Muscle layer of colon (tissue), 2 donors: Measurements from ENCODE around the gene CNTNAP2.
"Not testable (repeated sequence)": the region's sequence is repeated elsewhere in the genome, so short reads cannot be mapped to it uniquely, and the experiment has no call there.

ENCODE experiments used
- H3K27ac ChIP-seq: one replicate; pipeline ENCODE4 v1.7.0; 2013; ENCODE audit warnings: low read depth, mild to moderate bottlenecking, low read length, moderate library complexity
- H3K27me3 ChIP-seq, 2 donors: one replicate each; pipeline ENCODE4 v1.7.0; 2013; ENCODE audit warnings: low read length in 2 of 2, mild to moderate bottlenecking in 2 of 2; ENCODE audit not compliant: insufficient read depth in 2 of 2, control insufficient read depth in 1 of 2
- H3K36me3 ChIP-seq: one replicate; pipeline ENCODE4 v1.7.0; 2013; ENCODE audit warnings: mild to moderate bottlenecking, low read length; ENCODE audit not compliant: insufficient read depth
- H3K4me1 ChIP-seq: one replicate; pipeline ENCODE4 v1.7.0; 2013; ENCODE audit warnings: mild to moderate bottlenecking, low read length; ENCODE audit not compliant: insufficient read depth
- H3K4me3 ChIP-seq, 2 donors: one replicate each; pipeline ENCODE4 v1.7.0; 2013; ENCODE audit warnings: low read length in 2 of 2, low read depth in 1 of 2, mild to moderate bottlenecking in 1 of 2, moderate library complexity in 1 of 2
- H3K9ac ChIP-seq: one replicate; pipeline ENCODE4 v1.7.0; 2013; ENCODE audit warnings: low read length
- H3K9me3 ChIP-seq: one replicate; pipeline ENCODE4 v1.7.0; 2013; ENCODE audit warnings: mild to moderate bottlenecking, low read length
- donor health status: abdominal sarcoma.
- donor health status: Adenocarcinoma of cecum.

Gene CNTNAP2

GRCh38 chr7:148287538-148287937 is 2170.9 kb downstream of the CNTNAP2 start:
- no peaks in the 10 kb centered on the region for H3K27me3 ChIP-seq
- H3K27ac ChIP-seq = no peak overlapping the region
- H3K9ac ChIP-seq = no peak overlapping the region
- H3K9me3 ChIP-seq = no peaks in the 10 kb centered on the region
- H3K4me3 ChIP-seq = no peak overlapping the region
- H3K4me1 ChIP-seq = no peaks in the 10 kb centered on the region
- H3K36me3 ChIP-seq = no peaks in the 10 kb centered on the region

GRCh38 chr7:148288592-148289151 is 2172.1 kb downstream of the CNTNAP2 start:
- Histone ChIP-seq H3K27me3 (no peaks in the 10 kb centered on the region), H3K4me3 (no peak overlapping the region)

GRCh38 chr7:148289630-148290029 is 2173.0 kb downstream of the CNTNAP2 start:
- Histone ChIP-seq H3K27ac (no peak overlapping the region), H3K36me3 (no peaks in the 10 kb centered on the region), H3K9me3 (no peaks in the 10 kb centered on the region), H3K4me1 (no peaks in the 10 kb centered on the region), H3K9ac (no peak overlapping the region), H3K4me3 (no peak overlapping the region), H3K27me3 (no peaks in the 10 kb centered on the region)

More at GRCh38 chr7:148288592-148289151, 2172.1 kb downstream of the CNTNAP2 start:
- Histone ChIP-seq H3K36me3 (no peaks in the 10 kb centered on the region), H3K4me1 (no peaks in the 10 kb centered on the region), H3K9me3 (no peaks in the 10 kb centered on the region), H3K27ac (no peak overlapping the region), H3K9ac (no peak overlapping the region)

GRCh38 chr7:148290538-148290937 is 2173.9 kb downstream of the CNTNAP2 start:
- no peak overlapping the region for H3K27ac ChIP-seq
- no peaks in the 10 kb centered on the region for H3K27me3 ChIP-seq
- no peaks in the 10 kb centered on the region for H3K9me3 ChIP-seq
- H3K4me3 ChIP-seq = no peak overlapping the region
- H3K4me1 ChIP-seq = no peaks in the 10 kb centered on the region
- H3K9ac ChIP-seq = no peak overlapping the region
- no peaks in the 10 kb centered on the region for H3K36me3 ChIP-seq

GRCh38 chr7:148291799-148292198 is 2175.2 kb downstream of the CNTNAP2 start:
- Histone ChIP-seq H3K36me3 (no peaks in the 10 kb centered on the region), H3K4me3 (no peak overlapping the region), H3K9ac (no peak overlapping the region), H3K4me1 (no peaks in the 10 kb centered on the region), H3K27ac (no peak overlapping the region), H3K27me3 (no peaks in the 10 kb centered on the region), H3K9me3 (no peaks in the 10 kb centered on the region)

- Histone ChIP-seq H3K4me1 (no peaks in the 10 kb centered on the region), H3K9me3 (no peaks in the 10 kb centered on the region), H3K9ac (no peak overlapping the region), H3K36me3 (no peaks in the 10 kb centered on the region), H3K27me3 (no peaks in the 10 kb centered on the region), H3K4me3 (no peak overlapping the region), H3K27ac (no peak overlapping the region)
Measured at GRCh38 chr7:148296994-148297644, 2180.5 kb downstream of the CNTNAP2 start.

GRCh38 chr7:148298768-148299167 is 2182.2 kb downstream of the CNTNAP2 start:
- H3K4me3 ChIP-seq, H3K36me3 ChIP-seq, H3K4me1 ChIP-seq, H3K9me3 ChIP-seq, H3K27me3 ChIP-seq, H3K27ac ChIP-seq, H3K9ac ChIP-seq: not testable (repeated sequence)

GRCh38 chr7:148299350-148300276 is 2183.0 kb downstream of the CNTNAP2 start:
- H3K27me3 ChIP-seq = no peaks in the 10 kb centered on the region
- no peak overlapping the region for H3K9ac ChIP-seq
- H3K9me3 ChIP-seq = no peaks in the 10 kb centered on the region
- no peak overlapping the region for H3K27ac ChIP-seq
- no peak overlapping the region for H3K4me3 ChIP-seq
- H3K36me3 ChIP-seq = no peaks in the 10 kb centered on the region
- peaks cover 15% of the 10 kb centered on the region for H3K4me1 ChIP-seq

GRCh38 chr7:148302436-148302835 is 2185.8 kb downstream of the CNTNAP2 start:
- not testable (repeated sequence) for H3K36me3 ChIP-seq, H3K9me3 ChIP-seq, H3K27me3 ChIP-seq, H3K4me3 ChIP-seq, H3K9ac ChIP-seq, H3K27ac ChIP-seq
- H3K4me1 ChIP-seq = peaks cover 16% of the 10 kb centered on the region

- no peak overlapping the region for H3K9ac ChIP-seq
- no peak overlapping the region for H3K4me3 ChIP-seq
- no peaks in the 10 kb centered on the region for H3K36me3 ChIP-seq
- H3K27ac ChIP-seq = no peak overlapping the region
- no peaks in the 10 kb centered on the region for H3K27me3 ChIP-seq
- no peaks in the 10 kb centered on the region for H3K9me3 ChIP-seq
- H3K4me1 ChIP-seq = peaks cover 16% of the 10 kb centered on the region
Measured at GRCh38 chr7:148303295-148304082, 2186.9 kb downstream of the CNTNAP2 start.

- Histone ChIP-seq H3K27ac (no peak overlapping the region), H3K9ac (no peak overlapping the region), H3K4me1 (peaks cover 16% of the 10 kb centered on the region), H3K9me3 (no peaks in the 10 kb centered on the region), H3K4me3 (no peak overlapping the region), H3K27me3 (no peaks in the 10 kb centered on the region), H3K36me3 (no peaks in the 10 kb centered on the region)
Measured at GRCh38 chr7:148304083-148304335, 2187.4 kb downstream of the CNTNAP2 start.
